Measurements from ENCODE around the gene OR9Q1. TPM values are rescaled to one million over a fixed set of nuclear protein-coding genes. Genes with fewer than 3 reads are reported as not detected.
A peak's percentile ranks its signal among the peaks of the same experiment; 100 is the strongest.

OR9Q1 gene
- total and polyA plus RNA-seq, 2 of the 13 experiments (the other 11 are each of a cell fraction or from before 2014, with no cell fraction given): not detected

DNA sequence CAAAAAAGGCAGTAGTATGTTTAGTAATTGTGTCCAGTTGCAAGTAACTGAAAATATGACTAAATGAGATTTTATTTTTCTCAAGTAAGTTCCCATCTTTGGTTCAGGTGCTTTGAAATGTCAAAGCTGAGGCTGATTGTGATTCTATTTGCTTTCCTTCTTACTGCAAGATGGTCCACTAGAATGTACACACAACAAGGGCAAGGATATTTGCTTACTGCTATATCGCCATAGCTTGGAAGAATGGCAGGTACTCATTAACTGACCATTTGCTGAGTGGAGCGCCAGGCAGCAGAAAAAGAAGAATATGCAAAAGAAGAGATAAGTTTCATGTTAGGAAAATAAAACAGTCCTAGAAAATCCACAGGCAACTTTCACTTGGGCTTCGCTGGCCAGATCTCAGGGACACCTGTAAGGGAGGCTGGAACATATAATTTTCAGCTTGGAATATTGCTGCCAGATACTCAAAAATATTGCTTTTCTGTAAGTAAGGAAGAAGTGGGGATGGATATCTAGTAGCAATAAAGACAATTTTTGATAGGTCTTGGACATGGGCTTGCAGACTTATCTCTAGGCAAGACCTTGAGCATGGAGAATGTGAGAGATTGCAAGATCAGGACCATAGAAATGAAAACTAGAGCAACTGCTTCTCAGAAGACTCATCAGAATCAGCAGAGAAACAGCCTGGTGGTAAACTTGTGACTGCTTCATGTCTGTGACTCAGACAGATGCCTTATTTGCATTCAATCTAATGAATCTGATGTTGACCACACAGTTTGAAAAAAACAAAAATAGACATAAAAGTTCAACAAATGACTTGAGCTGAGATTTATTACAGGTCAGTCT lies 44.8 kb upstream of the OR9Q1 start:
- peak; percentile 77 for DNase-seq (ENCODE audit: low spot score)
- H3K27me3 ChIP-seq (ENCODE audit: control insufficient read depth in 1 of 2, insufficient read depth in 2 of 2, low read length in 2 of 2): no peaks in the 10 kb centered on the region
- POLR2A ChIA-PET: interaction anchor here (0.8 to 1.1 kb wide), 2 partner anchors 13 to 200 kb away, joined by 4 read pairs; no protein-coding TSS in a partner anchor
- no peaks in the 10 kb centered on the region for H3K9me3 ChIP-seq (ENCODE audit: low read length)
- no peaks in the 10 kb centered on the region for H3K79me2 ChIP-seq (ENCODE audit: insufficient read depth, low read length)
- CTCF ChIA-PET (ENCODE audit: low intra/inter-chr PET ratio, low total read pairs): no interaction called here
- 5% methylated on average over 3 of the region's 3 CpGs for WGBS (ENCODE audit: low lambda C conversion rate)
- H3K36me3 ChIP-seq (replicated peaks in 1 of 2; ENCODE audit: control insufficient read depth in 1 of 2, insufficient read depth in 2 of 2, low read length in 2 of 2): no peaks in the 10 kb centered on the region
- FAIRE-seq: peak; percentile 83
- no peaks in the 10 kb centered on the region for H4K20me1 ChIP-seq (ENCODE audit: insufficient read depth, low read length)
- peak overlapping the region; percentile 61 for H3K27ac ChIP-seq (ENCODE audit: extremely low read length, insufficient read depth, low read length)
- H3K4me2 ChIP-seq (ENCODE audit: low read depth, low read length): peak overlapping the region; percentile 75
- H3K4me1 ChIP-seq (ENCODE audit: insufficient read depth, low read length): peaks cover 68% of the 10 kb centered on the region
- TSS peak; percentile 98 for BruUV-seq (replicated peaks)
- ATAC-seq: peak; percentile 95
- in situ Hi-C loops (cut with HindIII; ENCODE audit: extremely low pct_ligation_motif_present, low pct_unique_long_range_greater_than_20kb): no loop called here
- intact Hi-C loops (cut with micrococcal nuclease; ENCODE audit: unreplicated experiment): loop anchor here (10.0 kb wide), 1 partner anchor 174 kb away; no protein-coding TSS in a partner anchor
- H2AFZ ChIP-seq (ENCODE audit: low read length): no peak overlapping the region
- H3K9ac ChIP-seq (ENCODE audit: insufficient read depth, low read depth, low read length): peak overlapping the region; percentile 42
- peak overlapping the region; percentile 22 to 43 (median 30); a peak in 5 of 6 replicates for H3K4me3 ChIP-seq (replicated peaks in 1 of 3; ENCODE audit: insufficient read depth in 1 of 3, low read depth in 2 of 3, low read length in 3 of 3)
- TF ChIP-seq ISL2 (CRISPR knock-in tag; IDR thresholded peaks at IDR 0.05) (peak; percentile 89), GABPB1 (CRISPR knock-in tag; IDR thresholded peaks at IDR 0.05) (0 out of 2 replicates have a peak, but pooled peaks have one; percentile 6), ZNF724P (CRISPR knock-in tag; IDR thresholded peaks at IDR 0.05; ENCODE audit: borderline replicate concordance) (no peak), ZNF710 (CRISPR knock-in tag; IDR thresholded peaks at IDR 0.05; ENCODE audit: borderline replicate concordance) (0 out of 2 replicates have a peak, but pooled peaks have one; percentile 36), NFE2L2 (IDR thresholded peaks at IDR 0.05; ENCODE audit: low read length) (no peak), RAD51 (IDR thresholded peaks at IDR 0.05; ENCODE audit: borderline replicate concordance) (no peak), GFI1 (CRISPR knock-in tag; IDR thresholded peaks at IDR 0.05; ENCODE audit: borderline replicate concordance) (peak; percentile 80), RFX1 (IDR thresholded peaks at IDR 0.05) (no peak), FOXP1 (IDR thresholded peaks at IDR 0.05) (no peak), FOXP1 (CRISPR knock-in tag; IDR thresholded peaks at IDR 0.05) (peak; percentile 71; the same call in 1 of the 2 replicates), SALL1 (CRISPR knock-in tag; IDR thresholded peaks at IDR 0.05) (peak; percentile 33; the same call in 1 of the 2 replicates), FOXA1 (IDR thresholded peaks at IDR 0.05) (no peak), FOXA1 (CRISPR knock-in tag; IDR thresholded peaks at IDR 0.05) (peak; percentile 88), PPARG (CRISPR knock-in tag; conservative IDR thresholded peaks at IDR 0.05) (0 out of 2 replicates have a peak, but pooled peaks have one; percentile 28), SOX13 (IDR thresholded peaks at IDR 0.05) (peak; percentile 18; the same call in 1 of the 2 replicates), SOX13 (CRISPR knock-in tag; conservative IDR thresholded peaks at IDR 0.05 in 1 of 2, IDR thresholded peaks at IDR 0.05 in 1 of 2) (peak in 1 of 2 experiments; percentile 92; a peak in 2 of 4 replicates), ZNF749 (CRISPR knock-in tag; IDR thresholded peaks at IDR 0.05; ENCODE audit: borderline replicate concordance) (peak; percentile 52; the same call in 1 of the 2 replicates), ZNF644 (CRISPR knock-in tag; IDR thresholded peaks at IDR 0.05; ENCODE audit: low read depth) (peak; percentile 79), RAD21 (CRISPR knock-in tag; IDR thresholded peaks at IDR 0.05) (no peak), NONO (IDR thresholded peaks at IDR 0.05) (no peak), NONO (CRISPR knock-in tag; conservative IDR thresholded peaks at IDR 0.05) (0 out of 2 replicates have a peak, but pooled peaks have one; percentile 59), RBFOX2 (IDR thresholded peaks at IDR 0.05; ENCODE audit: low read depth, low read length) (peak; percentile 82)
- TF ChIP-seq, protein P1, sequence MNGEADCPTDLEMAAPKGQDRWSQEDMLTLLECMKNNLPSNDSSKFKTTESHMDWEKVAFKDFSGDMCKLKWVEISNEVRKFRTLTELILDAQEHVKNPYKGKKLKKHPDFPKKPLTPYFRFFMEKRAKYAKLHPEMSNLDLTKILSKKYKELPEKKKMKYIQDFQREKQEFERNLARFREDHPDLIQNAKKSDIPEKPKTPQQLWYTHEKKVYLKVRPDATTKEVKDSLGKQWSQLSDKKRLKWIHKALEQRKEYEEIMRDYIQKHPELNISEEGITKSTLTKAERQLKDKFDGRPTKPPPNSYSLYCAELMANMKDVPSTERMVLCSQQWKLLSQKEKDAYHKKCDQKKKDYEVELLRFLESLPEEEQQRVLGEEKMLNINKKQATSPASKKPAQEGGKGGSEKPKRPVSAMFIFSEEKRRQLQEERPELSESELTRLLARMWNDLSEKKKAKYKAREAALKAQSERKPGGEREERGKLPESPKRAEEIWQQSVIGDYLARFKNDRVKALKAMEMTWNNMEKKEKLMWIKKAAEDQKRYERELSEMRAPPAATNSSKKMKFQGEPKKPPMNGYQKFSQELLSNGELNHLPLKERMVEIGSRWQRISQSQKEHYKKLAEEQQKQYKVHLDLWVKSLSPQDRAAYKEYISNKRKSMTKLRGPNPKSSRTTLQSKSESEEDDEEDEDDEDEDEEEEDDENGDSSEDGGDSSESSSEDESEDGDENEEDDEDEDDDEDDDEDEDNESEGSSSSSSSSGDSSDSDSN (CRISPR knock-in tag; IDR thresholded peaks at IDR 0.05): no peak
